C4-2B (cell line): ENCODE measurements around the gene POLA2.

Experiments
- CTCF ChIP-seq: fragments of 450-650 bp; conservative IDR thresholded peaks from 2 replicates; pipeline ENCODE4 v1.5.1; 2017; ENCODE audit warnings: mild to moderate bottlenecking
- ZFX ChIP-seq: fragments of 450-650 bp; IDR thresholded peaks from 2 replicates; pipeline ENCODE4 v1.6.1; 2017

DNA sequence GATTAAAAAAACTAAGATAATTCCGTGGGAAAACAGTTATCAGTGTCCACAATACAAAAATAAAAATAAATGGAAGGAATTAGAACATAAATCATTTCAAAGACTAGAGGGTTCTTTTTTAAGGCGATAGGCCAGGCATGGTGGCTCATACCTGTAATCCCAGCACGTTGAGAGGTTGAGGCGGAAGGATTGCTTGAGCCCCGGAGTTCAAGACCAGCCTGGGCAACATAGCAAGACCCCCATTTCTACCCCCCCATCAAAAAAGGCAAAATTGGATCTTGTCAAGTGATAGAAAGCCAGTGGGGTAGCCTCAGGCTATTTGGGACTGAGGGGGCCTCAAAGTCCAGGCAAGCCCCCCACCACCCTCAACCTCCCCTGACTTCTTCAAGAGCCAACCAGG is 20.6 kb upstream of the POLA2 start:
- TF ChIP-seq CTCF (no peak), ZFX (no peak)
